ENCODE data around the gene CCDC88C.

Gene CCDC88C

GRCh38 chr14:91397965-91398591 lies 19.5 kb downstream of the CCDC88C start:
- no peak for DNase-seq

- DNase-seq, result no peak
Observed at GRCh38 chr14:91396959-91397815, 20.4 kb downstream of the CCDC88C start.

- DNase-seq, result no peak
Observed at GRCh38 chr14:91396013-91396660, 21.5 kb downstream of the CCDC88C start.

- no peak for DNase-seq
Observed at GRCh38 chr14:91395466-91395865, 22.2 kb downstream of the CCDC88C start.

- DNase-seq, result no peak
Observed at GRCh38 chr14:91394105-91395081, 23.2 kb downstream of the CCDC88C start.

GRCh38 chr14:91392623-91393303 lies 24.9 kb downstream of the CCDC88C start:
- no peak for DNase-seq

- no peak for DNase-seq
Observed at GRCh38 chr14:91390165-91390778, 27.3 kb downstream of the CCDC88C start.

- DNase-seq, result no peak
Observed at GRCh38 chr14:91389150-91389549, 28.5 kb downstream of the CCDC88C start.

- DNase-seq, result no peak
Observed at GRCh38 chr14:91388551-91388975, 29.1 kb downstream of the CCDC88C start.

- no peak for DNase-seq
Observed at GRCh38 chr14:91387951-91388381, 29.7 kb downstream of the CCDC88C start.

GRCh38 chr14:91387169-91387835 lies 30.3 kb downstream of the CCDC88C start:
- DNase-seq, result no peak

GRCh38 chr14:91385697-91386096 lies 31.9 kb downstream of the CCDC88C start:
- DNase-seq, result no peak

GRCh38 chr14:91385224-91385623 lies 32.4 kb downstream of the CCDC88C start:
- no peak for DNase-seq

GRCh38 chr14:91383439-91383838 lies 34.2 kb downstream of the CCDC88C start:
- no peak for DNase-seq

GRCh38 chr14:91381801-91382670 lies 35.6 kb downstream of the CCDC88C start:
- DNase-seq, result no peak

GRCh38 chr14:91380610-91381371 lies 36.8 kb downstream of the CCDC88C start:
- no peak for DNase-seq

- no peak for DNase-seq
Observed at GRCh38 chr14:91380123-91380522, 37.5 kb downstream of the CCDC88C start.

GRCh38 chr14:91379579-91379932 lies 38.1 kb downstream of the CCDC88C start:
- DNase-seq, result no peak

- no peak for DNase-seq
Observed at GRCh38 chr14:91378930-91379578, 38.6 kb downstream of the CCDC88C start.
